Neural cell (in vitro differentiated cells): Measurements from ENCODE around the gene LPAR6. TPM values are rescaled to one million over a fixed set of nuclear protein-coding genes. Genes with fewer than 3 reads are reported as not detected.
"Not testable (repeated sequence)": the region's sequence is repeated elsewhere in the genome, so short reads cannot be mapped to it uniquely, and the experiment has no call there.

Source experiments
- H2AFZ ChIP-seq: fragments of 200-600, 300-800 bp; sonication (generic), shearing (Covaris generic); 2 replicates; pipeline ENCODE4 v1.6.0; 2014; ENCODE audit warnings: low read depth, mild to moderate bottlenecking, antibody characterized with exemption, low read length, moderate library complexity
- H3F3A ChIP-seq: fragments of 200-600 bp; shearing (Covaris generic); 2 replicates; pipeline ENCODE4 v1.6.1; 2016; ENCODE audit warnings: mild to moderate bottlenecking, moderate library complexity, mixed read lengths, antibody characterized with exemption, low read length; ENCODE audit not compliant: insufficient read depth, poor library complexity, severe bottlenecking
- H3K27ac ChIP-seq: fragments of 200-600, 300-800 bp; sonication (generic), shearing (Covaris generic); 2 replicates; pipeline ENCODE4 v1.5.1; 2014; ENCODE audit warnings: mild to moderate bottlenecking, low read length, moderate library complexity
- H3K27me3 ChIP-seq: fragments of 300-800, 200-600 bp; sonication (generic), shearing (Covaris generic); 2 replicates; pipeline ENCODE4 v1.6.0; 2014; ENCODE audit warnings: mild to moderate bottlenecking, low read depth, low read length, moderate library complexity; ENCODE audit not compliant: insufficient read depth
- H3K36me3 ChIP-seq: fragments of 300-800, 200-600 bp; sonication (generic), shearing (Covaris generic); 2 replicates; pipeline ENCODE4 v1.5.1; 2014; ENCODE audit warnings: mild to moderate bottlenecking, antibody characterized with exemption, low read length, moderate library complexity; ENCODE audit not compliant: insufficient read depth
- H3K4me2 ChIP-seq: fragments of 300-800, 200-600 bp; sonication (generic), shearing (Covaris generic); 2 replicates; pipeline ENCODE4 v1.6.0; 2014; ENCODE audit warnings: mild to moderate bottlenecking, low read length
- H3K4me3 ChIP-seq: fragments of 300-800, 200-600 bp; sonication (generic), shearing (Covaris generic); 2 replicates; pipeline ENCODE4 v1.5.1; 2014; ENCODE audit warnings: mild to moderate bottlenecking, low read length, moderate library complexity
- H3K79me2 ChIP-seq: fragments of 200-600 bp; shearing (Covaris generic); replicated peaks from 2 replicates; pipeline ENCODE4 v1.6.0; 2014; ENCODE audit warnings: mild to moderate bottlenecking, low read length, moderate library complexity; ENCODE audit not compliant: insufficient read depth
- H3K9ac ChIP-seq: fragments of 300-800, 200-600 bp; sonication (generic), shearing (Covaris generic); 2 replicates; pipeline ENCODE4 v1.6.1; 2016; ENCODE audit warnings: mild to moderate bottlenecking, low read length, mixed read lengths
- H3K9me2 ChIP-seq: fragments of 200-600 bp; shearing (Covaris generic); 2 replicates; pipeline ENCODE4 v1.6.1; 2016; ENCODE audit warnings: mild to moderate bottlenecking, low read length, mixed read lengths; ENCODE audit not compliant: insufficient read depth
- H3K9me3 ChIP-seq: fragments of 200-600, 300-800 bp; sonication (generic), shearing (Covaris generic); 2 replicates; pipeline ENCODE4 v1.6.1; 2016; ENCODE audit warnings: mild to moderate bottlenecking, mixed run types, low read length, moderate library complexity, mixed read lengths
- H4K20me1 ChIP-seq: fragments of 200-600 bp; shearing (Covaris generic); 2 replicates; pipeline ENCODE4 v1.6.1; 2016; ENCODE audit warnings: mild to moderate bottlenecking, mixed run types; ENCODE audit not compliant: insufficient read depth
- CTCF ChIP-seq: fragments of 450-650 bp; IDR thresholded peaks from 2 replicates; pipeline ENCODE4 v1.5.1; 2014; ENCODE audit warnings: antibody characterized with exemption, mild to moderate bottlenecking, moderate library complexity; ENCODE audit not compliant: poor library complexity, severe bottlenecking
- EP300 ChIP-seq: fragments of 450-650 bp; conservative IDR thresholded peaks from 2 replicates; pipeline ENCODE4 v1.6.1; 2014; ENCODE audit warnings: antibody characterized with exemption, mild to moderate bottlenecking, moderate library complexity; ENCODE audit not compliant: poor library complexity, severe bottlenecking
- EZH2 ChIP-seq: fragments of 200-600, 300-800 bp; shearing (Covaris generic), sonication (generic); IDR thresholded peaks from 2 replicates; pipeline ENCODE4 v1.6.1; 2014; ENCODE audit warnings: antibody characterized with exemption, low read length, borderline replicate concordance, mild to moderate bottlenecking; ENCODE audit not compliant: insufficient read depth, poor library complexity, severe bottlenecking
- MXI1 ChIP-seq: fragments of 450-650 bp; conservative IDR thresholded peaks from 2 replicates; pipeline ENCODE4 v1.6.1; 2014; ENCODE audit warnings: antibody characterized with exemption, mild to moderate bottlenecking; ENCODE audit not compliant: poor library complexity, severe bottlenecking
- POLR2AphosphoS5 ChIP-seq: IDR thresholded peaks from 2 replicates; pipeline ENCODE4 v1.6.1; 2012
- RAD21 ChIP-seq: fragments of 450-650 bp; conservative IDR thresholded peaks from 2 replicates; pipeline ENCODE4 v1.6.1; 2014; ENCODE audit warnings: antibody characterized with exemption, mild to moderate bottlenecking, moderate library complexity
- REST ChIP-seq: IDR thresholded peaks from 2 replicates; pipeline ENCODE4 v1.6.1; 2012; ENCODE audit warnings: borderline replicate concordance
- SMC3 ChIP-seq: fragments of 450-650 bp; conservative IDR thresholded peaks from 2 replicates; pipeline ENCODE4 v1.6.1; 2014; ENCODE audit warnings: antibody characterized with exemption, mild to moderate bottlenecking, moderate library complexity; ENCODE audit not compliant: poor library complexity
- TAF1 ChIP-seq: IDR thresholded peaks from 2 replicates; pipeline ENCODE4 v1.6.1; 2012; ENCODE audit warnings: low read depth
- polyA plus RNA-seq: library from polyadenylated mRNA; depleted of rRNA; stranded (reverse); fragments of >200 nt; gene quantifications from 2 replicates; pipeline ENCODE4 v1.2.3, GENCODE V29; 2014

The LPAR6 gene
- polyA plus RNA-seq, 1 donor from 2014 or later, result not detected

DNA sequence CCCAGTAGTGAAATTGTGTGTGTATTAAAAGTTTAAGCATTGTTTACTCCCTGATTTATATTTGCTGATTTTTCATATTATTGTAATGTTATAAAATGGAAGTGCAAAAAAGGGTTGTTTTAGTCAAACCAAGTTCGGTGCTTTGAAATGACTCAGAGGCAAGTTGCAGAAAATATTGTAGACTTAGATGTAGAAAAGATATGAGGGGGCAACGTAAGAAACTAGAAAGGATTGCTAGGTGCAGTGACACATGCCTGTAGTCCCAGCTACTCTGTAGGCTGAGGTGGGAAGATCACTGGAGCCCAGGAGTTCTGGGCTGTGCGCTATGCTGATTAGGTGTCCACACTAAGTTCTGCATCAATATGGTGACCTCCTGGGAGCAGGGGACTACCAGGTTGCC lies 16.1 kb upstream of the LPAR6 start:
- H4K20me1 ChIP-seq, result no peaks in the 10 kb centered on the region
- no peak overlapping the region for H3K27ac ChIP-seq
- no peaks in the 10 kb centered on the region for H3K9me2 ChIP-seq
- TF ChIP-seq EZH2 (no peak), RAD21 (no peak)
- no peaks in the 10 kb centered on the region for H3K79me2 ChIP-seq
- no peaks in the 10 kb centered on the region for H3F3A ChIP-seq
- no peaks in the 10 kb centered on the region for H3K36me3 ChIP-seq
- H2AFZ ChIP-seq, result no peak overlapping the region
- no peak overlapping the region for H3K9ac ChIP-seq
- H3K9me3 ChIP-seq, result no peaks in the 10 kb centered on the region
- no peaks in the 10 kb centered on the region for H3K27me3 ChIP-seq
- H3K4me2 ChIP-seq, result no peak overlapping the region
- no peak overlapping the region for H3K4me3 ChIP-seq

DNA sequence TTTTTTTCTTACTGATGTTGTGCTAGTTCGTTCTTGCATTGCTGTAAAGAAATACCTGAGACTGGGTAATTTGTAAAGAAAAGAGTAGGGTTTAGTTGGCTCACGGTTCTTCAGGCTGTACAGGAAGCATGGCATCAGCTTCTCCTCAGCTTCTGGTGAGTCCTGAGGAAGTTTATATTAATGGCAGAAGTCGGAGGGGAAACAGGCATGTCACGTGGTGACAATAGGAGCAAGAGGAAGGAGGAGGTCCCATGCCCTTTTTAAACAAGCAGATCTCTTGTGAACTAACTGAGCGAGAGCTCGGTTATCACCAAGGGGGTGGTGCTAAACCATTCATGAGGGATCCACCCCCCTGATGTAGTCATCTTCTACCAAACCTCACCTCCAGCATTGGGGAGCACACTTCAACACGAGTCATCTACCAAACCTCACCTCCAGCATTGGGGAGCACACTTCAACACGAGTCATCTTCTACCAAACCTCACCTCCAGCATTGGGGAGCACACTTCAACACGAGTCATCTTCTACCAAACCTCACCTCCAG lies 13.9 kb upstream of the LPAR6 start:
- not testable (repeated sequence) for H3K9me2 ChIP-seq, H3K27me3 ChIP-seq, H3K9ac ChIP-seq, H3K4me3 ChIP-seq, H3K4me2 ChIP-seq, H3K9me3 ChIP-seq, H3K36me3 ChIP-seq, H4K20me1 ChIP-seq, H3K79me2 ChIP-seq, H2AFZ ChIP-seq, H3K27ac ChIP-seq, H3F3A ChIP-seq

DNA sequence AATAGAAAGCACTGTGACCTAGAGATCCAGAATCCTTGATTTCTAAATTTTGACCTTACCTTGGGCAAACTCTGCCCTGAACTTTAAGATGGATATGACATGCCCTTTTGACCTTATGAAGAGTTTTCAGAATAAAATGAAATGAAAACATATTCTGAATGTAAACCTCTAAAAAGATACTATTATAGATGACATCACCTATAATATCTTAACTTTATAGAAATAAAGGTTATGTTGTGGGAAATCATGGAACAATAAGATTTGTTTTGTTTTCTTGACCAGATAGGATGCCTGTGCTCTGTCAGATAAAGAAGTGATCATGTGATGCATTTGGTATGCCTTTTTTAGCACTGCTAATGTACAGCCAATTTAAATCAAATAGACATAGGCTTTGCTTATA lies 13.1 kb upstream of the LPAR6 start:
- no peaks in the 10 kb centered on the region for H3F3A ChIP-seq

More for the DNA sequence above, 13.1 kb upstream of the LPAR6 start:
- TF ChIP-seq EZH2, result no peak
- no peak for TF ChIP-seq EP300
- no peak for TF ChIP-seq CTCF
- TF ChIP-seq REST, result no peak
- TF ChIP-seq TAF1, result no peak
- TF ChIP-seq MXI1, result no peak
- TF ChIP-seq SMC3, result no peak
- no peak for TF ChIP-seq RAD21
- no peak for TF ChIP-seq POLR2AphosphoS5
- H3K9me2 ChIP-seq, result no peaks in the 10 kb centered on the region
- no peak overlapping the region for H3K9ac ChIP-seq
- no peak overlapping the region for H3K4me3 ChIP-seq
- no peaks in the 10 kb centered on the region for H3K79me2 ChIP-seq
- no peak overlapping the region for H3K27ac ChIP-seq
- no peaks in the 10 kb centered on the region for H3K27me3 ChIP-seq
- H2AFZ ChIP-seq, result no peak overlapping the region
- no peaks in the 10 kb centered on the region for H3K36me3 ChIP-seq
- no peaks in the 10 kb centered on the region for H4K20me1 ChIP-seq
- H3K9me3 ChIP-seq, result no peaks in the 10 kb centered on the region
- H3K4me2 ChIP-seq, result no peak overlapping the region
